ENCODE measurements around the gene CACNA2D3. TPM values are rescaled to one million over a fixed set of nuclear protein-coding genes. Genes with fewer than 3 reads are reported as not detected.

CACNA2D3 gene
- total RNA-seq, 2 experiments from 2014 or later = not detected

- Histone ChIP-seq H3K79me2 (ENCODE audit: insufficient read depth, low read depth, low read length) (no peaks in the 10 kb centered on the region), H3K9me2 (ENCODE audit: insufficient read depth, low read length) (no peaks in the 10 kb centered on the region), H3K4me1 (ENCODE audit: insufficient read depth, low read length, poor library complexity, severe bottlenecking) (no peaks in the 10 kb centered on the region), H3K27ac (ENCODE audit: low read depth, low read length, poor library complexity, severe bottlenecking) (no peak overlapping the region), H3K4me2 (ENCODE audit: low read length) (no peak overlapping the region), H3K4me3 (ENCODE audit: low read depth, low read length, poor library complexity, severe bottlenecking) (no peak overlapping the region), H2AFZ (ENCODE audit: low read length) (no peak overlapping the region), H3K36me3 (ENCODE audit: insufficient read depth, low read length) (no peaks in the 10 kb centered on the region), H3K9me3 (ENCODE audit: low read length) (no peaks in the 10 kb centered on the region), H4K20me1 (ENCODE audit: insufficient read depth, low read length) (no peaks in the 10 kb centered on the region)
- CTCF ChIA-PET (ENCODE audit: unreplicated experiment) = interaction anchor here (0.6 kb wide), 1 partner anchor 540 kb away, joined by 3 read pairs; no protein-coding TSS in a partner anchor
- DNase-seq (ENCODE audit: low spot score) = no peak
- no TSS peak for BruUV-seq (replicated peaks)
- intact Hi-C loops (cut with micrococcal nuclease; ENCODE audit: unreplicated experiment) = no loop called here
- POLR2A ChIA-PET = no interaction called here
- no peak for TF ChIP-seq EZH2phosphoT487 (IDR thresholded peaks at IDR 0.05; ENCODE audit: borderline replicate concordance, low read depth, low read length)
- no peak for TF ChIP-seq CTCF (conservative IDR thresholded peaks at IDR 0.05; ENCODE audit: low read length)
Observed at GRCh38 chr3:54547846-54548245, 425.5 kb downstream of the CACNA2D3 start.

GRCh38 chr3:54549607-54550220 lies 427.4 kb downstream of the CACNA2D3 start:
- Histone ChIP-seq H3K4me2 (ENCODE audit: low read length) (no peak overlapping the region), H3K4me1 (ENCODE audit: insufficient read depth, low read length, poor library complexity, severe bottlenecking) (no peaks in the 10 kb centered on the region), H3K27ac (ENCODE audit: low read depth, low read length, poor library complexity, severe bottlenecking) (no peak overlapping the region), H3K4me3 (ENCODE audit: low read depth, low read length, poor library complexity, severe bottlenecking) (no peak overlapping the region), H3K9me3 (ENCODE audit: low read length) (no peaks in the 10 kb centered on the region), H2AFZ (ENCODE audit: low read length) (no peak overlapping the region), H3K9me2 (ENCODE audit: insufficient read depth, low read length) (no peaks in the 10 kb centered on the region), H3K79me2 (ENCODE audit: insufficient read depth, low read depth, low read length) (no peaks in the 10 kb centered on the region), H3K36me3 (ENCODE audit: insufficient read depth, low read length) (no peaks in the 10 kb centered on the region), H4K20me1 (ENCODE audit: insufficient read depth, low read length) (no peaks in the 10 kb centered on the region)
- no peak for DNase-seq (ENCODE audit: low spot score)
- POLR2A ChIA-PET = no interaction called here
- CTCF ChIA-PET (ENCODE audit: unreplicated experiment) = no interaction called here
- intact Hi-C loops (cut with micrococcal nuclease; ENCODE audit: unreplicated experiment) = no loop called here
- BruUV-seq (replicated peaks) = no TSS peak
- TF ChIP-seq CTCF (conservative IDR thresholded peaks at IDR 0.05; ENCODE audit: low read length) = no peak
- TF ChIP-seq EZH2phosphoT487 (IDR thresholded peaks at IDR 0.05; ENCODE audit: borderline replicate concordance, low read depth, low read length) = no peak

GRCh38 chr3:54550221-54550977 lies 428.0 kb downstream of the CACNA2D3 start:
- CTCF ChIA-PET (ENCODE audit: unreplicated experiment) = no interaction called here
- H3K4me2 ChIP-seq (ENCODE audit: low read length) = no peak overlapping the region
- no peak overlapping the region for H2AFZ ChIP-seq (ENCODE audit: low read length)
- no peaks in the 10 kb centered on the region for H3K4me1 ChIP-seq (ENCODE audit: insufficient read depth, low read length, poor library complexity, severe bottlenecking)
- POLR2A ChIA-PET = no interaction called here
- H4K20me1 ChIP-seq (ENCODE audit: insufficient read depth, low read length) = no peaks in the 10 kb centered on the region
- DNase-seq (ENCODE audit: low spot score) = no peak
- TF ChIP-seq CTCF (conservative IDR thresholded peaks at IDR 0.05; ENCODE audit: low read length) (no peak), EZH2phosphoT487 (IDR thresholded peaks at IDR 0.05; ENCODE audit: borderline replicate concordance, low read depth, low read length) (no peak)
- no peaks in the 10 kb centered on the region for H3K9me3 ChIP-seq (ENCODE audit: low read length)
- no peaks in the 10 kb centered on the region for H3K36me3 ChIP-seq (ENCODE audit: insufficient read depth, low read length)
- H3K9me2 ChIP-seq (ENCODE audit: insufficient read depth, low read length) = no peaks in the 10 kb centered on the region
- no peak overlapping the region for H3K27ac ChIP-seq (ENCODE audit: low read depth, low read length, poor library complexity, severe bottlenecking)
- no peak overlapping the region for H3K4me3 ChIP-seq (ENCODE audit: low read depth, low read length, poor library complexity, severe bottlenecking)
- H3K79me2 ChIP-seq (ENCODE audit: insufficient read depth, low read depth, low read length) = no peaks in the 10 kb centered on the region
- BruUV-seq (replicated peaks) = no TSS peak
- intact Hi-C loops (cut with micrococcal nuclease; ENCODE audit: unreplicated experiment) = no loop called here
